NOMO-1 (cell line): Measurements from ENCODE around the gene GRK3.
"Not testable (repeated sequence)": the region's sequence is repeated elsewhere in the genome, so short reads cannot be mapped to it uniquely, and the experiment has no call there.

Source experiments
- DNase-seq, 2 experiments: peaks; one replicate each; lab custom pipeline; 2025; ENCODE audit not compliant: unreplicated experiment in 2 of 2; lab: John Stamatoyannopoulos, UW

Gene GRK3

GRCh38 chr22:25548866-25549464 is 15.5 kb upstream of the GRK3 start:
- DNase-seq = no peak

GRCh38 chr22:25551396-25551795 is 13.1 kb upstream of the GRK3 start:
- DNase-seq = no peak

GRCh38 chr22:25552405-25552804 is 12.1 kb upstream of the GRK3 start:
- DNase-seq = not testable (repeated sequence)

- DNase-seq = no peak
These were observed 11.3 kb upstream of the GRK3 start for GRCh38 chr22:25553131-25553530.

- no peak for DNase-seq
These were observed 10.2 kb upstream of the GRK3 start for GRCh38 chr22:25554238-25554671.

- no peak for DNase-seq
These were observed 9.8 kb upstream of the GRK3 start for GRCh38 chr22:25554689-25555088.

- no peak for DNase-seq
These were observed 8.9 kb upstream of the GRK3 start for GRCh38 chr22:25555586-25555985.

GRCh38 chr22:25557218-25557617 is 7.3 kb upstream of the GRK3 start:
- DNase-seq = no peak

- DNase-seq = no peak
These were observed 6.1 kb upstream of the GRK3 start for GRCh38 chr22:25558341-25558740.

- not testable (repeated sequence) for DNase-seq
These were observed 4.6 kb upstream of the GRK3 start for GRCh38 chr22:25559910-25560309.

- not testable (repeated sequence) for DNase-seq
These were observed 3.3 kb upstream of the GRK3 start for GRCh38 chr22:25561182-25561581.

GRCh38 chr22:25561927-25562326 is 2.5 kb upstream of the GRK3 start:
- DNase-seq = not testable (repeated sequence)

- DNase-seq = peak in 1 of 2 experiments; percentile 34
These were observed 1.3 kb upstream of the GRK3 start for GRCh38 chr22:25562966-25563760.

GRCh38 chr22:25563761-25564319 is 635 bp upstream of the GRK3 start:
- peak; percentile 42 to 75 for DNase-seq

- DNase-seq = no peak
These were observed 653 bp downstream of the GRK3 start for GRCh38 chr22:25564979-25565677.

GRCh38 chr22:25566186-25566897 is 1.9 kb downstream of the GRK3 start:
- DNase-seq = peak in 1 of 2 experiments; percentile 83

GRCh38 chr22:25566898-25567235 is 2.4 kb downstream of the GRK3 start:
- DNase-seq = peak; percentile 74 to 94

- DNase-seq = no peak
These were observed 2.8 kb downstream of the GRK3 start for GRCh38 chr22:25567251-25567675.

GRCh38 chr22:25568066-25568465 is 3.6 kb downstream of the GRK3 start:
- not testable (repeated sequence) for DNase-seq

GRCh38 chr22:25569361-25569760 is 4.9 kb downstream of the GRK3 start:
- no peak for DNase-seq

GRCh38 chr22:25569983-25570382 is 5.5 kb downstream of the GRK3 start:
- peak; percentile 59 for DNase-seq
